ENCODE data around the gene ZNF367. TPM values are rescaled to one million over a fixed set of nuclear protein-coding genes. Genes with fewer than 3 reads are reported as not detected.

The ZNF367 gene
- total RNA-seq, 1 experiment from 2014 or later: 7.4 TPM

- DNase-seq (ENCODE audit: extremely low read depth, low read depth): no peak
These were observed 9.5 kb downstream of the ZNF367 start for GRCh38 chr9:96408409-96409280.

- no peak for DNase-seq (ENCODE audit: extremely low read depth, low read depth)
These were observed 17.8 kb downstream of the ZNF367 start for GRCh38 chr9:96400132-96400910.

GRCh38 chr9:96399325-96399633 lies 18.9 kb downstream of the ZNF367 start:
- no peak for DNase-seq (ENCODE audit: extremely low read depth, low read depth)

- DNase-seq (ENCODE audit: extremely low read depth, low read depth): no peak
These were observed 19.4 kb downstream of the ZNF367 start for GRCh38 chr9:96398582-96399324.

GRCh38 chr9:96395964-96396363 lies 22.2 kb downstream of the ZNF367 start:
- no peak for DNase-seq (ENCODE audit: extremely low read depth, low read depth)

GRCh38 chr9:96394832-96395496 lies 23.2 kb downstream of the ZNF367 start:
- no peak for DNase-seq (ENCODE audit: extremely low read depth, low read depth)

- no peak for DNase-seq (ENCODE audit: extremely low read depth, low read depth)
These were observed 25.9 kb downstream of the ZNF367 start for GRCh38 chr9:96392263-96392662.

GRCh38 chr9:96391021-96391765 lies 27.0 kb downstream of the ZNF367 start:
- DNase-seq (ENCODE audit: extremely low read depth, low read depth): no peak

GRCh38 chr9:96388144-96388543 lies 30.0 kb downstream of the ZNF367 start:
- DNase-seq (ENCODE audit: extremely low read depth, low read depth): no peak

- no peak for DNase-seq (ENCODE audit: extremely low read depth, low read depth)
These were observed 32.0 kb downstream of the ZNF367 start for GRCh38 chr9:96386157-96386556.

GRCh38 chr9:96383165-96383942 lies 34.8 kb downstream of the ZNF367 start, which contains the start of gene SLC35D2:
Gene SLC35D2, minus strand, starts transcription at chr9:96383711. Its CDS starts 77 bp downstream, at chr9:96383634.
- peak; percentile 48 for DNase-seq (ENCODE audit: extremely low read depth, low read depth)

- no peak for DNase-seq (ENCODE audit: extremely low read depth, low read depth)
These were observed 35.4 kb downstream of the ZNF367 start for GRCh38 chr9:96382839-96383164.

GRCh38 chr9:96382175-96382574 lies 36.0 kb downstream of the ZNF367 start:
- DNase-seq (ENCODE audit: extremely low read depth, low read depth): peak; percentile 21

GRCh38 chr9:96381696-96382095 lies 36.5 kb downstream of the ZNF367 start:
- DNase-seq (ENCODE audit: extremely low read depth, low read depth): no peak

- DNase-seq (ENCODE audit: extremely low read depth, low read depth): no peak
These were observed 37.0 kb downstream of the ZNF367 start for GRCh38 chr9:96381125-96381524.

GRCh38 chr9:96379461-96379860 lies 38.7 kb downstream of the ZNF367 start:
- no peak for DNase-seq (ENCODE audit: extremely low read depth, low read depth)

GRCh38 chr9:96378187-96378586 lies 40.0 kb downstream of the ZNF367 start:
- DNase-seq (ENCODE audit: extremely low read depth, low read depth): no peak

- no peak for DNase-seq (ENCODE audit: extremely low read depth, low read depth)
These were observed 41.0 kb downstream of the ZNF367 start for GRCh38 chr9:96376891-96377874.

All from NCI-H460 (cell line).